Stimulated activated CD8-positive, alpha-beta memory T cell treated with anti-CD3 and anti-CD28 coated beads, Interleukin-7, amount 100 ng/mL, for 24 hours (primary cell): ENCODE data around the gene FZD2.
"Not testable (repeated sequence)": the region's sequence is repeated elsewhere in the genome, so short reads cannot be mapped to it uniquely, and the experiment has no call there.

Experiments used
- DNase-seq: peaks from one replicate; pipeline ENCODE4 v3.0.0-alpha.2; 2020; ENCODE audit warnings: low read depth

FZD2 gene

GRCh38 chr17:44556832-44557606 is at the start of gene FZD2:
FZD2 (plus strand) TSS chr17:44557484; CDS start chr17:44557689, 205 bp downstream.
- peak; percentile 21 for DNase-seq

DNA sequence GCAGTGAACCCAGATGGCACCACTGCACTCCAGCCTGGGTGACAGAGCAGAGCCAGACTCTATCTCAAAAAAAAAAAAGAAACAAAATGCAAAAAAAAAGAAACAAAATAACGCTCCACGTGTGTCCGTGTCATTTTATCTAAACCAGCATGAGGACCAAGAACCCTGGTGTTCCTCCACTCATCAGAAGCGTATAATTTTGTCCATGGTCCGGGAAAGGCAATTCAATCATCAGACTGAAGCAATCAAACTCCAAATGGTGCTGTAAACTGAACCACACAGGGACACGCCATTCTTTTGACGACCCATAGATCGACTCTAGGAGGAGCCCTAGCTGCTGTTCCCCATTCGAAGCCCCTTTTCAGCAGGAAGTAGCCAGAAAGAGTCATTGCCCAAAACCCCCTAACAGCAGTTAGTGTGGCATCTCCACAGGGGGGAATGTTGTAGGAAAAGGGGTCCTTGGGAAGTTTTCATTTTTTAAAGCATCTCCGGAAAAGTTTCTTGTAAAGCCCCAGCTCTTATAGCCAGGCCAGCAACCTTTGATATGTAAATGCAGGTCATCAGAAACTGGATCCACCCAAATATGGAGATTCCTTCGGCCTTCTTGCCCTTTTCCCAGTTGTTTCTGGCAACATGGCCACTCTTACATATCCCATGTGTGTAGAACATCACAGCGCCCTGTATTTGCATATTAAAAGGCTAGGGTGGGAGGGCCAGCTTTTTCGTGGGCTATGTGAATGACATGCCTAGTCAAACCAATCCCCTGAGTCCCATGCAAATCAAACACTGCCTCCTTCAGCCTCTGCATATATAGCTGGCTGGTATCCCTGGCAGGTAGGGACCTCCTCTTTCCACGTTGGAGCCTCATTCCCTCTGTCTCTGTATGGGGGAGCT is 45.8 kb upstream of the FZD2 start:
- not testable (repeated sequence) for DNase-seq

DNA sequence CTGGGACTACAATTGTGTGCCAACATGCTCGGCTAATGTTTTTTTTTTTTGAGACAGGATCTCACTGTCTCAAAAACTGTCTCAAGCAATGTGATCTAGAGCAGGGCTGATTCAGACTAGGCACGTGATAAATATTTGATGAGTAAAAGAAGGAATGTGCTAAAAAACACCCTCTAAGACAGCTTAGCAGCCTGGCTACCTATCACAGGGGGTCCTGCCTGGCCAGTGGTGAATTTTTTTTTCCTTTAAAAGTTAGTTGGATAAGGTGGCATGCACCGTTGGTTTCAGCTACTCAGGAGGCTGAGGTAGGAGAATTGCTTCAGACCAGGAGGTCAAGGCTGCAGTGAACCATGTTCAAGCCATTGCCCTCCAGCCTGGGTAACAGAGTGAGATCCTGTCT is 39.3 kb upstream of the FZD2 start:
- no peak for DNase-seq

GRCh38 chr17:44522883-44523671 is 34.2 kb upstream of the FZD2 start:
- DNase-seq, result peak; percentile 48

- DNase-seq, result no peak
Observed at GRCh38 chr17:44523672-44523972, 33.7 kb upstream of the FZD2 start.

DNA sequence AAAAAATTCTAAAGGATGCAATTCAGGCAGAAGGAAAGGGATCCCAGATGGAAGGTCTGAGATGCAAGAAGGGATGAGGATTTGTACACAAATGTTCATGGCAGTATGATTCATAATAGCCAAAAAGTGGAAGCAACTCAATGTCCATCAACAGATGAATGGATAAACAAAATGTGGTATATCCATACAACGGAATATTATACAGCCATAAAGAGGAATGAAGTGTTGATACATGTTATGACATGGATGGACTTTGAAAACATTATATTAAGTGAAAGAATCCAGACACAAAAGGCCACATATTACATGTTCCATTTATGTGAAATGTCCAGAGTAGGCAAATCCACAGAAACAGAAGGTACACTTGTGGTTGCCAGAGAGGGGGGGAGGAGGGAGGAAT is 30.2 kb upstream of the FZD2 start:
- DNase-seq, result no peak

DNA sequence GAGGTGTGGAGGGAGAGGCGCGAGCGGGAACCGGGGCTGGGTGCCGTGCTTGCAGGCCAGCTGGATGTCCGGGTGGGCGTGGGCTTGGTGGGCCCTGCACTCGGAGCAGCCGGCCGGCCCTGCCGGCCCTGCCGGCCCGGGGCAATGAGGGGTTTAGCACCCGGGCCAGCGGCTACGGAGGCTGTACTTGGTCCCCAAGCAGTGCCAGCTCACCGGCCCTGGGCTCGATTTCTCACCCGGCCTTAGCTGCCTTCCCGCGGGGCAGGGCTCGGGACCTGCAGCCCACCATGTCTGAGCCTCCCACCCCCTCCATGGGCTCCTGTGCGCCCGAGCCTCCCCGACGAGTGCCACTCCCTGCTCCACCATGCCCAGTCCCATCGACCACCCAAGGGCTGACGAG is 29.3 kb upstream of the FZD2 start:
- no peak for DNase-seq

DNA sequence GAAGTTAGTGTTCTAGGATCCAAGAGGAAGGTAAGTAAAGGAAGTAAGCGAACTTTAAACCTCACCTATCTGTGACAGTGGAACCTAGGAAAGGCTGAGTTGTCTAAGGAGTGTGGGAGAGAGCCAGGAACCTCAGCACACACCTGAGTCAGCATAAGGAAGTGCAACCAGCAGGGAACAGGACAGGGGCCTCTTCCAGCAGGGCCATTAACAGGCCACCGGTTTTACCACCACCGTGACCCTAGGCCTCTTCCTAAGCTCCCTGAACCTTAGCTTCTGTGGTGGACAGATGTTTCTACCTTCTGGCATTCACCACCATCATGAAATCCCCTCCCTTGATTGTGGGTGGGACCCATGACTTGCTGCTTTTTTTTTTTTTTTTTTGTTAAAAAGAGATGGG is 27.4 kb upstream of the FZD2 start:
- no peak for DNase-seq

- no peak for DNase-seq
Observed at GRCh38 chr17:44530896-44531418, 26.3 kb upstream of the FZD2 start.

DNA sequence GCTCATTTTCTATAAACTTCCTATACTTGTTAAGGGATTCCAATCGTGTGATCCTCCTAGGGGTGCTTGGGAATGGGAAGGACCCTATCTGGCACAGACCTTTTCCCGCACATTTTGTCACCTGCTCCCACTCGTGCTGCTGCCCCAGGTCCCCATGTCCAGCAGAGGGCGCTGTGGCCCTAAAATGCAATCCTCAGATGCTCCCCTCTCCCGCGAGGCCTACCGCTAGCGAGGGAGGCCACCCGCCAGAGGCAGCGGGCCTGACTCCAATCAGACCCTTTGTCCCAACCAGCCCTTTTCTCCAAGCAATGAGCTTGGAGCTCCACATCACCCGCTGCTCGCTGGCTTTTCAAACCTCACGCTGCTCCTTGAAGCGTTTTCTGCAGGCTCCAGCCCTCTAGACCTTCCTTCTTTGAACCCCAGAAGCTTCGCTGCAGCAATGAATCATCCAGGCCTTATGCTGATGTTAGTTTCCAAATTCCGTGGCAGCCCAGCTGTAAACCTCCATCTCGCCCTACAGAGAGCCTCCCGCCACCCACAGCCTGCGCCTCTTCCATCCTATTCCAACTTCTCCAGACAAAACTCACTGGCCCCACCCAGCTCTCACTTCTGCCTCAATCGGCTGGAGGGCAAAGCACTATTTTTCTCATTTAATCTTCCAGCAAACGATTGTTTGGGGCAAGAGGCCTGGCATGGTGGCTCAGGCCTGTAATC is 23.6 kb upstream of the FZD2 start:
- DNase-seq, result peak; percentile 79

DNA sequence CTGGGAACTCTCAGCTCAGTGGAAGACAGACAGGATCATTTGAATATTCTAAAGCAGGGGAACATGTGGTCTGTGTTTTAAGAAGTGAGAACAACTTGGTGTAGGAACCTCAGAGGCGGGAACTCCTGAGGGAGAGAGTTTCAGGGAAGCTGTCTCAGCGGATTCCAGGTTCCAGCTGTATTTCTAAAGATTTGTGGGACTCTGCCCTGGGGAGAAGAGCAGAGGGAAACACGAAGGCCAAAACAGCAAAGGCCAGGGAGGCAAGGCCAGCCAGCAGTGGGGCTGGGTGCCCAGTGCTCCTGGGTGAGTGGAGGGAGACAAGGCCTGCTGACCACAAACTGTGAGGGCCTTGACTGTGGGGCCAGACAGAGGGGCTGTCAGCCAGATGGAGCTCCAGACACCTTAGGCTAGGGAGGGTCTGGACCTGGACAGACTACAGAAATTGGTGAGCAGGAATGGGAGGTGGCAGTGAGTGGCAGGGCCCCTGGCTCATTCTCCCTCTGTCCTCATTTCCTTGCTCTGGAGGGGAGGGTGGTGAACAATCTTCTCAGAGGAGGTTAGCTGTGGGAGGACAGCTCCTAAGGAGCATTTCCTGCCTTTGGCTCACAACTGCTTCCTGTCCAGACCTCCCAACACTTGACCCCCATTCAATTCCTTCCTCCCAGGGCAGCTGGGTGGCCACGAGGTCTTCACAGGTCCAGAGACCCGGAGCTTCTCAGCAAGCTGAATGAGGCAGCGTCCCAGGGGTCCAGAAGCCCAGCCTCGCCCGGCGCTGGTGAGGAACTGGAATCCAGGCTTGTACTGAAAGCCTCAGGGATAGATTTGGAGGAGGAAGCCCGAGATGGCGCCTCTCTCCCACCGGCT is 21.0 kb upstream of the FZD2 start:
- DNase-seq, result no peak

GRCh38 chr17:44537922-44538321 is 19.4 kb upstream of the FZD2 start:
- not testable (repeated sequence) for DNase-seq

DNA sequence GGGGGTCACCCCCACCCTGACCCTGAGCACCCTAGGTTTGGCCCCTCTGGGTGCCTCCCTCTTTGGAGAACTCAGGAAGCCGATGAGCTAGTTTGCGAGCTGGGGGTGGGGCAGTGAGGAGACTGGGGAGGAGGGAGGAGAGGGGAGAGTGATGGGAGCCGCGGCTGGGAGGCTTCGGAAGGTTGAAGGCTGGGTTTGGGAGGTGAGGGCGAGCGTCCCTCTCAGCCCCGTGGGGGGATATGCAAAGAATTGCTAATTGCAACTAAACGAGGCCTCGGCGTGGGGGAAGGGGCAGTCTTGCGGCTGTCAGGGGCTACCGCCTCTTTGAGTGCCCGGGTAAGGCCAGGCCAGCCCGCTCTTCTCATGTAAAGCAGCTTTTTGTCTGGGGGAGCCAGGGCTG is 17.6 kb upstream of the FZD2 start:
- no peak for DNase-seq

- DNase-seq, result no peak
Observed at GRCh38 chr17:44540246-44541084, 16.8 kb upstream of the FZD2 start.

DNA sequence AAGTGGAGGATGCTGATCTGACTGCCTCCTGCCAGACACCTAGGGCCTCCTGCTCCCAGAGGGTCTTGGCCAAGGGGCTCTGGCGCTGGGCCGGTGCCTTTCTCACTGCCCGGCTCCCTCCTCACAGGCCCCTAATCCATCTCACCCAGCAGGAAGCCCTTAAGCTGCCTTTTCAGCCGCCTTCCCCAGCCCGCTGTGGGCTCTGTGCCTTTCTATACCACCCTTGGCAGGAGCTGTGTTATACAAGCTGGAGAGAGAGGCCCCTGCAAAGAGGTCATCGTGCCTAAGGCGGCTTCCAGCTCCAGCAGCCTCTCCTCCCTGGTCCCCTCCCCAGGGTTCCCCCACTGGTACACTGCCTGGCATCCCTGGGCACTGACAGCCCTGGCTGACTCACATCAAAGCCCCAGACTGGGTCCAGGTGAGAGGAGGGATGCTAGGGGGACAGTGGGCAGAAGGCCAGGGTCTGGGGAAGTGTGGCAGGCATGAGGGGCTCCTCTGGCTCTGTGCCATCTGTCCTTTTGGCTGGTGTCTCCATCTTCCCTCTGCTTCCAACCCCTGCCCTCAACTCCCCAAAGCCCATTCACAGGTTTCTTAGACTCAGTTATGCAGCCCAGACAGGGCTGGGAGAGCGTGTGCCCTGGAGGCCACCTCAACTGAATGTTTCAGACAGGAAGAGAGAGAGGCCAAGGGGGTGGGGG is 15.3 kb upstream of the FZD2 start:
- DNase-seq, result no peak

DNA sequence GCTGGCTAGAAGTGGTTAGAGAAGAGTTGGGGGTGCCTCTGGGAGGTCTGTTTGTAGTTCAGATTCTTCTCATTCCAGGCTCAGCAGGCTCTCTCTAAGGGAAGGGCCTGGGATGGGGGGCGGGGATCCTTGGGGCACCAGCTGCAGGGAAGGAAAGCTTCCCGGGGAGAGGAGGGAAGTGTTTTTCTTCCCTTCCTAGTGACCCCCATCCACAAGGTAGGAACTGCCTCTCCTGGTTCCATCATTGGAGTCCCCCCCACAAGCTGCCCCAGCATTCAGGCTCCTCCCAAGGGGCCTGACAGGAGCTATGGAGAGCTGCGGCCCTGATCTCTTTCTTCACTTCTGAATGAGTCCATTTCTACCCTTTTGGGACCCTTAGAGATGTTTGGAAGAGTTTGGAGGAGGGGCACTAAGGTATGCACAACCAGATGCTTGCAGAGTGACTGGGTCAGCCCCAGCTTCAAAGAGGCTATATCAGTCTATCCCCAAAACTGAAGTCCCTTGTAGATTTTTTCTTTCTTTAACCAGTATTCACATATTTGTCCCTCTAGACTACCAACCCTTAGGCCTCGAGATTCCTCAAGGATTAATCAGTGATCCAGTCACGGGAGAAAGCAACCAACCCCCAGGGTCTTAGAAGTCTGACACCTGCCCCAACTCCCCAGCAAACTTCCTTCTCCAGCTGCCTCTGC is 13.9 kb upstream of the FZD2 start:
- no peak for DNase-seq

DNA sequence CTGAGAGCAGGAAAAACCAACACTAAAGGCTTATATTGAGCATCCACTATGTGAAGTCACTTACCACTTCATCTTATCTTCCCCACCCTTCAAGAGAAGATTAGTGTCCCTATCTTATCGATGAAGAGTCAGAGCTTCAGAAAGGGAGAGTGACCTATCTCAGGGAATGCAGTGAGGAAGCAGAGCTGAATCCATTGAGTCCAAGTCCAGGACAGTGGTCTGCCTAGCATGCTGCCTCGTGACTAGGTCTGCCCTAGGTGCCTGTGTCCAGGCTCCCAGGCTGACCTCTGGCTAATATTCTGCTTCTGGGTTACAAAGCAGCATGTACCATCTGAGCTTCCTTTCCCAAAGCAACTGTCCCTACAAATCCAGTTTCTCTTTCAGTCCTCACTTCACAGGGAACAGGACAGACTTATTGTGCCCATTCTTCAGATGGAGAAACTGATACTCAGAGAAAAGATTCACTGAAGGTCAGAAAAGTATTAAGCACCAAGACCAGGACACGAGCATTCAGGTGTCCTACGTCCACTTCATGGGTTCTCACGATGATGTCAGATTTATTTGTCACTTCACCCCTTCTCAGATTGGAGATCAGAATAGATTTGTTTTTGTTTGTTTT is 13.3 kb upstream of the FZD2 start:
- DNase-seq, result no peak
